ENCODE results near the gene CBX6. TPM values are rescaled to one million over a fixed set of nuclear protein-coding genes. Genes with fewer than 3 reads are reported as not detected.

CBX6 gene
- polyA plus RNA-seq, 3 donors: 34.6 to 45.5 (median 44.8) TPM

GRCh38 chr22:38846412-38846811 lies 25.6 kb downstream of the CBX6 start:
- DNase-seq (ENCODE audit: extremely low read depth in 1 of 11, low read depth in 9 of 11, low spot score in 4 of 11): no peak

DNA sequence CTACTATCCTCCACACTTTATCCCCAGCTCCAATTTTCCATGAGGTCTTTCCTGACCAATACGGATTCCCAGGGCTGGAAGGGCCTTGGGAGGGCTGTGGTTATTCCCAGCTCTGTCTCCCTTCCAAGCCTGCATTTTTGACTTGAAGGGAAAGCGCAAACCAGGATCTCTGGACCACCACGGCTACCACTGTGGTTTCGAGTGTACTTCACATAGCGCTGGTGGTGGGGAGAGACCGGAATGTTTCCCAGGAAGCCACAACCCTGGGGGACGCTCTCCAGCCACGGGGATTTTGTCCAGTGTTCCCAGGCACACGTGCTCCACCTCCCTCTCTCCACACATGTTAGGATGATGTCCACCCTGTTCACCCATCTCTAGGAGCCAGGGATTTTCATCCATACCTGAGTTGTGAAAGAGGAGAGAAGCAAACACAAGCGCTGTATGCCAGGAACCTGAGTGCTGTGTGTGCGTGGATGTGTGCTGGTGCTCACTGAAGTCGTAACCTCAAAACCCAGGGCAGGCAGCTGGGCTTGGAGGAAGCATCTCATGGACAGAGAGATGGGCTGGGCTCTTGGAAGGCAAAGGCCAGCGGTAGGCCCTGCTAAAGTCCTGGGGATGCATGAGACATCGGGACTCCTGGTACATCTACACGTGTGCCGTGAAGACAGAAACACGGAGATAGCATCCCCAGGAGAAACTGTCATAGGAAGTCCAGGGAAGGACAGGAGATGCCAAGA lies 26.8 kb downstream of the CBX6 start:
- DNase-seq (ENCODE audit: extremely low read depth in 1 of 11, low read depth in 9 of 11, low spot score in 4 of 11): no peak

- no peak for DNase-seq (ENCODE audit: extremely low read depth in 1 of 11, low read depth in 9 of 11, low spot score in 4 of 11)
These were observed 27.6 kb downstream of the CBX6 start for GRCh38 chr22:38844315-38845003.

- peak in 6 of 11 donors; percentile 24 to 51 (median 48) for DNase-seq (ENCODE audit: extremely low read depth in 1 of 11, low read depth in 9 of 11, low spot score in 4 of 11)
These were observed 28.2 kb downstream of the CBX6 start, which contains the start of gene NPTXR for GRCh38 chr22:38843657-38844314. TSS of gene NPTXR (minus strand) at chr22:38844028.

- peak; percentile 31 to 76 (median 70) for DNase-seq (ENCODE audit: extremely low read depth in 1 of 11, low read depth in 9 of 11, low spot score in 4 of 11)
These were observed 28.8 kb downstream of the CBX6 start for GRCh38 chr22:38843201-38843656.

DNA sequence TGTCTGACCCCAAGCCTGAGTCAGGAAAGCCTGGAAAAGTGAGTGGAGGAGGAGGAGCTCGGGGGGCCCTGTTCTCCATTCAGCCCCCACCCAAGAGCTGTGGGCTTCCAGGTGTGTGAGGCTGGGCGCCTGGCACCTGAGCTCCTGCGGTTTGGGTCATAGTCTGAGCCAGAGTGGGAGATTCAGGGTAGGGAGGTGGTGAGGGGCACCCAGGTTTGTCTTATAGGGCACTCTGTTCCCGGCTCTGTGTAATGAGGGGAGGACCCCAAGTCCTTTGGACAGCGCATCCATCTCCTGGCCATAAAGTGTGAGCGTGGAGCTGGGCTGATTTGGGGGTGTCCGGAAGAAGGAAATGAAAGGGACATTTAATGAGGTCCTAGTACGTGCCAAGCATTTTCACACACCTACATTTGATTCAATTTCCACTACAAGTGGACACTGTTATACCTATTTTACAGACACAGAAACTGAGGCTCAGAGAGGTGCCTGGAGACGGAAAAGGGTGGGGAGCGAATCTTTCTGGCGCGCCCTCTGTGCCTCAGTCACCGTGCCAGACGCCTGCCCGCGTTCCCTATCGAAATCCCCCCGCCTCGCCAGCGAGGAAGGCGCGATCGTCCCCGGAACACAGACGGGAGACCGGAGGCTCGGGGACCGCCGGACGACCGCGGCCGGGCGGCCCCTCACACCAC lies 29.4 kb downstream of the CBX6 start:
- no peak for DNase-seq (ENCODE audit: extremely low read depth in 1 of 11, low read depth in 9 of 11, low spot score in 4 of 11)

DNA sequence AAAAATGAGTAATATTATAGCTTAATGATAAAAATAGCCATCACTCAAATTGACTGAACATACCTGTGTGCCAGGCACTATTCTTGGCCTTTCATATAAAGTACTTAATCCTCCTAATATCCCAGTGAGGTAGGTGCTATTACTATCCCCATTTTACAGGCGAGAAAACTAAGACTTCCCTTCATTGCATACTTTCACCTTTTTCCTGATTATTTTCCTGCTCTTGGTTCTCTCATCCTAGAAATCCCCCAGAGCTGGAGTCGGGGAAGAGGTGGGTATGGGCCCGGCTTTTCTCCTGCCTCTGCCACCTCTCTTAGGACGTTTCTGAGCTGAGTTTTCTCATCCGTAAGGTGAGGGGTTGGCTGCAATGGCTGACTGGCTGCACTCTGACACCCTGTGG lies 30.4 kb downstream of the CBX6 start:
- DNase-seq (ENCODE audit: extremely low read depth in 1 of 11, low read depth in 9 of 11, low spot score in 4 of 11): no peak

DNA sequence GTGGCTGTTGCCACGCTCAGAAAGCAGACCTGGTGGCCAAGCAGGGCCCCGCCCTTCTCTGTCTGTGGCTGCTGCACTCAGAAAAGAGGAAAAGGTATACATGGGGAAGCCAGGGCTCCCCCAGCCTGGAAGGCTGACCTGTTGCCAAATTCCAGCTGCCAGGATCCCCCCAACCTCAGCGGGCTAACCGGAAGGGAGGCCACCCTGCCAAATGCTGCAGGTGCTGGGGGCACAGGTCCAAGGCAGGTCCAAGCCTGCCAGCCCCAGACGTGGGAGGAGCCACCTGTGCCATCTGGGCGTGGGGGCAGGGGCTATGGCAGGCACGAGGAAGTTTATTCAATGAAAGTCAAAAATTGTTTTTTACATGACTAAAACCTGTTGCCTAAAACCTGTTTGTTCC lies 30.8 kb downstream of the CBX6 start:
- no peak for DNase-seq (ENCODE audit: extremely low read depth in 1 of 11, low read depth in 9 of 11, low spot score in 4 of 11)

DNA sequence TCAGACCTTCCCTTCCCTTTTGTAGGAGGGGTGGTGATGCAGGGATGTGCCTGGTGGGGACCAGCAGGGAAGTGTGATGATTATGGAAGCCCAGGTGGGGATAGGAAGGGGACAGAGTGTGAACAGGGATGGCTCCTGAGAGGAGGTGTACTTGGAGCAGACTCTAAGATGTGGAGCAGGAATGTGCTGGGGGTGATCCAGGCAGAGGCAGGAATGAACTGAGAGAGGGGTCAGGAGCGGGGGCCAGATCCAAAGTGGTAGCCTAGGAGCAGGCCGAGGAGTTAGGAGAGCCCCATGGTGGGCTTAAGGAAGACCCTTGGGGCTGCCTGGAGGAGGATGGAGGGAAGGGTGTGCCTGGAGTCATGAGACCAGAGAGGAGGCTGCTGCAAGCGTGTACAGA lies 31.9 kb downstream of the CBX6 start:
- DNase-seq (ENCODE audit: extremely low read depth in 1 of 11, low read depth in 9 of 11, low spot score in 4 of 11): no peak

GRCh38 chr22:38839686-38840085 lies 32.3 kb downstream of the CBX6 start:
- no peak for DNase-seq (ENCODE audit: extremely low read depth in 1 of 11, low read depth in 9 of 11, low spot score in 4 of 11)

GRCh38 chr22:38837414-38837928 lies 34.5 kb downstream of the CBX6 start:
- no peak for DNase-seq (ENCODE audit: extremely low read depth in 1 of 11, low read depth in 9 of 11, low spot score in 4 of 11)

GRCh38 chr22:38835888-38836301 lies 36.1 kb downstream of the CBX6 start:
- no peak for DNase-seq (ENCODE audit: extremely low read depth in 1 of 11, low read depth in 9 of 11, low spot score in 4 of 11)

- DNase-seq (ENCODE audit: extremely low read depth in 1 of 11, low read depth in 9 of 11, low spot score in 4 of 11): no peak
These were observed 37.0 kb downstream of the CBX6 start for GRCh38 chr22:38834991-38835390.

DNA sequence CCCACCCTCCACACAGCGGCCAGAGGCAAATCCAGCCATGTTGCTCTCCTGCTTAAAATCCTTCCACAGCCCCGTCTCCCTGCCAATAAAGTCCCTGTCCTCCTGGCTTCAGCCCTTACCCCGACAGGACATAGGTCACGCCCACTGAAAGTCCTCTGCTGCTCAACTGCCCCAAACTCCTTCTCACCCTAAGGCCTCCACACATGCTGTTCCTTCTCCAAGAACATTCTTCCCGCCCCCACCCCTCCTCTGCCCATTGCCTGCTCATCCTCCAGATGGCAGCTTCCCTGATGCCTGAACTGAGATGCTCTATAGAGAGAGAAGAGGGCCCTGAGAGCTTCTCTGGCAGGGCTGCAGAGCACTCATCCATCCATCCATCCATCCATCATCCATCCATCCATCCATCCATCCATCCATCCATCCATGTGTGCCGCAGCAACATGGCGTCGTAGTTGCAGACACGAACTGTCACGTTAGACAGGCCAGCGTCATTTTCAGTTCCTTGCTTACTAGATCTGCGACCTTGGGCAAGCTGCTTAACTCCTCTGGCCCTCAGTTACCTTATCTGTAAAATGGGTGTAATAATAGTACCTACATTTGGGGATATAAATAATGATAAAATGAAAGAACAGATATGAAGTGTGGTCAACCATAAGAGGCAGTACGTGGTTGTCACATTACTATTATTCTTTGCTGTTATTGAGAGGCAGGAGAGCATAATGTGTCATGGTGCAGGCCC lies 37.6 kb downstream of the CBX6 start:
- DNase-seq (ENCODE audit: extremely low read depth in 1 of 11, low read depth in 9 of 11, low spot score in 4 of 11): no peak

- DNase-seq (ENCODE audit: extremely low read depth in 1 of 11, low read depth in 9 of 11, low spot score in 4 of 11): no peak
These were observed 39.0 kb downstream of the CBX6 start for GRCh38 chr22:38833061-38833460.

DNA sequence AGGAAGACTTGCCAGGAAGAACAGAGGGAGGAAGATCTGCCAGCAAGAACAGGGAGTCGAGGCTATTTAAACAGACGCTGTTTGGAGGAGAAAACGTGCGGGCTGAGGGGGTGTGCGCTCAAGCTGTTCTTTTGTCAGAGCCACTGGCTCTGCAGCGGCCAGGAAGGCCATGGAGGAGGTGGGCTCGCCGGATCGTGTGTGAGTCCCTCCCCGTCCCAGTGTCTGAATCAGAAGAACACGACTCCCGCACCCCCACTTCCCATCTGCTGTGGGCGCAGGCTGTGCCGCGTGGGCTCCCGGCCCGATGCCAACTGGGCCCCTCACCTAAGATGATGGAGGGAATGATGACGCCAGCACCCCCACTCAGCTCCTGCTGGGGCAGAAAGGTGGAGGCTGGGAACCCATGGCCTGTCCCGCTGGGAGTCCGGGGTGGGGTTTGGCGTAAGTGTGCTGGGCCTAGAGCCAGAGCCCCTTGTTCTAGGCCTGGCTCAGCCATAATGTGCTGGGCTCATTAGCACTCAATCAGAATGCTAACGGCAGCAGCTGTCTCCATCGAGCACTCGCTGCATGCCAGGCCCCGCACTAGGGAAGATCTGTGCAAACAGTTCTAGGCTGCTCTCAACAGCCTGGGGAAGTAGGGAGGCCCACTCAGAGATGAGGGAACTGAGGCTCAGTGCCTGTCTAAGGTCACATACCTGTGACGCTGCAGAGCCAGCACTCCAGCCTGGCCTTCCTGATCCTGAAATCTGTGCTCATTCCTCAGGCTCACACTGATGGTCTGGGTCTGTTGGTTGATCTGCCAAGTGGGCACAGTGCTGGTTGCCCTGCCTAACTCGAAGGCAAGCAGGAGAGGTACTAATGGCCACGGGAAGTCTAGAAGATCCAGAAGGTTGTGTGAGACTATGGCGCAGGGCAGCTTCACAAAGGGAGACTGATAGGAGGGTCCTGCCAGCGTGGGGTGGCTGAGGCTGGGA lies 39.7 kb downstream of the CBX6 start:
- DNase-seq (ENCODE audit: extremely low read depth in 1 of 11, low read depth in 9 of 11, low spot score in 4 of 11): no peak

GRCh38 chr22:38831166-38831945 lies 40.7 kb downstream of the CBX6 start:
- DNase-seq (ENCODE audit: extremely low read depth in 1 of 11, low read depth in 9 of 11, low spot score in 4 of 11): no peak

Data from renal cortex interstitium (tissue), 11 donors.